GM12891 (cell line): ENCODE data around the gene THADA.

ENCODE experiments used
- POLR2A ChIP-seq: IDR thresholded peaks from 2 replicates; pipeline ENCODE4 v1.6.1; 2011; ENCODE audit warnings: low read depth, low read length, control low read depth
- POLR2AphosphoS5 ChIP-seq: IDR thresholded peaks from 2 replicates; pipeline ENCODE4 v1.6.1; 2011; ENCODE audit warnings: low read depth, low read length, control low read depth
- SPI1 ChIP-seq: IDR thresholded peaks from 2 replicates; pipeline ENCODE4 v1.6.1; 2011; ENCODE audit warnings: low read depth, low read length, control low read depth
- TAF1 ChIP-seq: IDR thresholded peaks from 2 replicates; pipeline ENCODE4 v1.6.1; 2011; ENCODE audit warnings: low read depth, low read length, control low read depth

DNA sequence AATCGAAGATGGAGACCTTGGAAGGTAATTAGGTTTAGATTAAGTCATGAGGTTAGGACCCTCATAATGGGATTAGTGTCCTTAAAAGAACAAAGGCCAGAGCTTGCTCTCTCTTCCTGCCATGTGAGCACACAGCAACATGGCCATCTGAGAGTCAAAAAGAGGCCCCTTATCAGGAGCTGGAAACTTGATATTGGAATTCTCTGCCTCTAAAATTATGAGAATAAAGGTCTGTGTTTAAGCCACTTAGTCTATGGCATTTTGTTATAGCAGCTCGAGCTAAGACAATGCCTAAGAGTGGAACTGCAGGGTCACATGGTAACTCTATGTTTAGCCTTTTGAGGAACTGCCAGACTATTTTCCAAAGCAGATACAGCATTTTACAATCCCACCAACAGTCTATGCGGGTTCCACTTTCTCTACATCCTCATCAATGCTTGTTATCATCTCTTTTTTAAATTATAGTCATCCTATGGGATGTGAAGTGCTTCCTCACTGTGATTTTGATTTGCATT is 42.4 kb downstream of the THADA start:
- no peak for TF ChIP-seq TAF1
- no peak for TF ChIP-seq POLR2AphosphoS5
- TF ChIP-seq POLR2A = no peak
- TF ChIP-seq SPI1 = no peak
